SK-N-SH (cell line): ENCODE measurements around the gene PARN. TPM values are rescaled to one million over a fixed set of nuclear protein-coding genes. Genes with fewer than 3 reads are reported as not detected.

ENCODE experiments used
- CTCF ChIA-PET: fragments of 300-600, 350-600 bp; formaldehyde crosslinking; extraction: SDS; loops from one replicate; lab custom pipeline; 2021; lab: Yijun Ruan, JAX
- POLR2A ChIA-PET: fragments of 350-600 bp; sonication (Branson Sonifier 250); formaldehyde crosslinking; extraction: SDS; loops from one replicate; lab custom pipeline; 2020; ENCODE audit warnings: antibody characterized with exemption, inconsistent platforms; lab: Yijun Ruan, JAX
- DNase-seq: peaks from one replicate; pipeline ENCODE4 v3.0.0; 2012
- H2AFZ ChIP-seq: fragments of 200-600 bp; sonication (generic); 2 replicates; pipeline ENCODE4 v1.8.1; 2016; ENCODE audit warnings: antibody characterized with exemption, mild to moderate bottlenecking, low read depth
- H3F3A ChIP-seq: fragments of 200-600 bp; sonication (generic); replicated peaks from 2 replicates; pipeline ENCODE3; 2016; ENCODE audit warnings: antibody characterized with exemption, mild to moderate bottlenecking; ENCODE audit not compliant: insufficient read depth
- H3K27ac ChIP-seq, 2 experiments: fragments of 200-500 bp in 1 of 2; fragments of 200-600 bp in 1 of 2; sonication (Bioruptor generic) in 1 of 2; sonication (generic), shearing (Covaris generic) in 1 of 2; 2 replicates each; pipeline versions ENCODE4 v1.5.1 to v1.6.1; 2014 to 2016; ENCODE audit warnings: low read depth in 2 of 2, inconsistent platforms in 1 of 2, low read length in 1 of 2, mild to moderate bottlenecking in 1 of 2, mixed read lengths in 1 of 2
- H3K27me3 ChIP-seq: fragments of 200-600 bp; sonication (generic), shearing (Covaris generic); 2 replicates; pipeline ENCODE4 v1.6.1; 2016; ENCODE audit warnings: mixed run types; ENCODE audit not compliant: insufficient read depth
- H3K36me3 ChIP-seq, 2 experiments: fragments of 200-500 bp in 1 of 2; fragments of 200-600 bp in 1 of 2; sonication (Bioruptor generic) in 1 of 2; sonication (generic) in 1 of 2; replicated peaks in 1 of 2; 2 replicates each; pipeline versions ENCODE3 to v1.5.1; 2014 to 2016; ENCODE audit warnings: low read length in 1 of 2, mild to moderate bottlenecking in 1 of 2; ENCODE audit not compliant: insufficient read depth in 2 of 2, control insufficient read depth in 1 of 2
- H3K4me1 ChIP-seq, 2 experiments: fragments of 200-500 bp in 1 of 2; fragments of 200-600 bp in 1 of 2; sonication (Bioruptor generic) in 1 of 2; sonication (generic), shearing (Covaris generic) in 1 of 2; 2 replicates each; pipeline versions ENCODE4 v1.5.1 to v1.6.1; 2014 to 2016; ENCODE audit warnings: low read depth in 1 of 2, low read length in 1 of 2, mixed run types in 1 of 2; ENCODE audit not compliant: insufficient read depth in 2 of 2, control insufficient read depth in 1 of 2
- H3K4me2 ChIP-seq: fragments of 200-600 bp; sonication (generic), shearing (Covaris generic); 2 replicates; pipeline ENCODE4 v1.6.1; 2017; ENCODE audit warnings: mixed run types
- H3K4me3 ChIP-seq, 2 experiments: fragments of 200-500 bp in 1 of 2; fragments of 200-600 bp in 1 of 2; sonication (Bioruptor generic) in 1 of 2; sonication (generic), shearing (Covaris generic) in 1 of 2; 2 replicates each; pipeline versions ENCODE4 v1.5.1 to v1.8.1; 2014 to 2016; ENCODE audit warnings: low read depth in 2 of 2, inconsistent platforms in 1 of 2, low read length in 1 of 2, mild to moderate bottlenecking in 1 of 2, mixed read lengths in 1 of 2, moderate library complexity in 1 of 2
- H3K79me2 ChIP-seq: fragments of 200-600 bp; sonication (generic); 2 replicates; pipeline ENCODE4 v1.8.1; 2017; ENCODE audit warnings: mild to moderate bottlenecking; ENCODE audit not compliant: insufficient read depth
- H3K9ac ChIP-seq: fragments of 200-600 bp; sonication (generic); 2 replicates; pipeline ENCODE4 v1.6.1; 2017; ENCODE audit warnings: mixed run types
- H3K9me2 ChIP-seq: fragments of 200-600 bp; sonication (generic); 2 replicates; pipeline ENCODE4 v1.6.1; 2017; ENCODE audit warnings: mixed run types
- H3K9me3 ChIP-seq: fragments of 200-600 bp; sonication (generic); 2 replicates; pipeline ENCODE4 v1.6.1; 2017; ENCODE audit warnings: mixed run types, mild to moderate bottlenecking, moderate library complexity
- H4K20me1 ChIP-seq: fragments of 200-600 bp; sonication (generic); 2 replicates; pipeline ENCODE4 v1.6.1; 2017; ENCODE audit warnings: mild to moderate bottlenecking, mixed run types; ENCODE audit not compliant: insufficient read depth
- CHD2 ChIP-seq: fragments of 150-350 bp; IDR thresholded peaks from 2 replicates; pipeline ENCODE4 v1.6.1; 2018; ENCODE audit warnings: low read length; ENCODE audit not compliant: partially characterized antibody
- ELF1 ChIP-seq: IDR thresholded peaks from 2 replicates; pipeline ENCODE4 v1.4.0; 2012
- EP300 ChIP-seq, 2 experiments: IDR thresholded peaks; 2 replicates each; pipeline versions ENCODE4 v1.4.0 to v1.6.1; 2012; ENCODE audit warnings: borderline replicate concordance in 1 of 2, low read depth in 1 of 2, low read length in 1 of 2
- FOSL2 ChIP-seq: IDR thresholded peaks from 2 replicates; pipeline ENCODE4 v1.4.0; 2012; ENCODE audit warnings: low read depth, mild to moderate bottlenecking, moderate library complexity, borderline replicate concordance
- FOXM1 ChIP-seq: IDR thresholded peaks from 2 replicates; pipeline ENCODE4 v1.4.0; 2012; ENCODE audit warnings: low read depth, mild to moderate bottlenecking
- GABPA ChIP-seq: IDR thresholded peaks from 2 replicates; pipeline ENCODE4 v1.4.0; 2012; ENCODE audit warnings: low read depth, mild to moderate bottlenecking
- GATA2 ChIP-seq: sonication (generic); formaldehyde crosslinking; IDR thresholded peaks from 2 replicates; pipeline ENCODE4 v1.5.0; 2020; ENCODE audit warnings: mild to moderate bottlenecking, missing genetic modification reagents
- JUND ChIP-seq: IDR thresholded peaks from 2 replicates; pipeline ENCODE4 v1.4.0; 2012
- MEF2A ChIP-seq: IDR thresholded peaks from 2 replicates; pipeline ENCODE4 v1.4.0; 2012; ENCODE audit warnings: low read depth, borderline replicate concordance
- MXI1 ChIP-seq: IDR thresholded peaks from 2 replicates; pipeline ENCODE4 v1.6.1; 2012; ENCODE audit warnings: mild to moderate bottlenecking, low read depth, low read length, improper control_type of control experiment
- NRF1 ChIP-seq: IDR thresholded peaks from 2 replicates; pipeline ENCODE4 v1.6.1; 2012; ENCODE audit warnings: low read depth, mild to moderate bottlenecking, low read length
- RAD21 ChIP-seq: IDR thresholded peaks from 2 replicates; pipeline ENCODE4 v1.6.1; 2012; ENCODE audit warnings: mild to moderate bottlenecking, low read length
- RCOR1 ChIP-seq: fragments of 150-350 bp; IDR thresholded peaks from 2 replicates; pipeline ENCODE4 v1.6.1; 2017; ENCODE audit warnings: antibody characterized with exemption, low read length
- RFX5 ChIP-seq: IDR thresholded peaks from 2 replicates; pipeline ENCODE4 v1.6.1; 2012; ENCODE audit warnings: mild to moderate bottlenecking, improper control_type of control experiment, low read length
- RXRA ChIP-seq: IDR thresholded peaks from 2 replicates; pipeline ENCODE4 v1.4.0; 2012; ENCODE audit warnings: low read depth, mild to moderate bottlenecking, borderline replicate concordance
- SMC3 ChIP-seq: IDR thresholded peaks from 2 replicates; pipeline ENCODE4 v1.6.1; 2012; ENCODE audit warnings: low read depth, low read length, improper control_type of control experiment
- TAF1 ChIP-seq: IDR thresholded peaks from 2 replicates; pipeline ENCODE4 v1.6.1; 2012; ENCODE audit warnings: low read depth, mild to moderate bottlenecking, low read length, moderate library complexity, borderline replicate concordance
- TEAD4 ChIP-seq: IDR thresholded peaks from 2 replicates; pipeline ENCODE4 v1.4.0; 2012; ENCODE audit warnings: mild to moderate bottlenecking, borderline replicate concordance; ENCODE audit not compliant: insufficient read depth
- YY1 ChIP-seq: IDR thresholded peaks from 2 replicates; pipeline ENCODE4 v1.4.0; 2012; ENCODE audit warnings: low read depth, mild to moderate bottlenecking
- WGBS: methylation state at CpG from one replicate; pipeline ENCODE4 v1.1.6; 2017; ENCODE audit warnings: low lambda C conversion rate; 5-methylcytosine and 5-hydroxymethylcytosine counted together
- polyA plus RNA-seq, 3 experiments: library from polyadenylated mRNA; depleted of rRNA; stranded (reverse); fragments of >200 nt; gene quantifications; 2 replicates each; pipeline ENCODE4 v1.2.3, GENCODE V29; 2012
- TF ChIP-seq, protein P1 (sequence below): fragments of 150-350 bp; IDR thresholded peaks from 2 replicates; pipeline ENCODE4 v1.6.1; 2017; ENCODE audit warnings: antibody characterized with exemption, low read length, low read depth, borderline replicate concordance
- TF ChIP-seq, protein P2 (sequence below): fragments of 150-350 bp; IDR thresholded peaks from 2 replicates; pipeline ENCODE4 v1.6.1; 2016; ENCODE audit warnings: mild to moderate bottlenecking, low read depth, low read length
- TF ChIP-seq, protein P3 (sequence below): fragments of 200-600 bp; sonication (generic); IDR thresholded peaks from 2 replicates; pipeline ENCODE4 v1.6.1; 2017; ENCODE audit warnings: antibody characterized with exemption, mild to moderate bottlenecking, moderate library complexity
- TF ChIP-seq, protein P4 (sequence below): IDR thresholded peaks from 2 replicates; pipeline ENCODE4 v1.6.1; 2012; ENCODE audit warnings: mild to moderate bottlenecking, low read depth, low read length, moderate library complexity

Gene PARN
- polyA plus RNA-seq, 1 of the 3 experiments (the other 2 are of a cell fraction): 20.5 TPM

DNA sequence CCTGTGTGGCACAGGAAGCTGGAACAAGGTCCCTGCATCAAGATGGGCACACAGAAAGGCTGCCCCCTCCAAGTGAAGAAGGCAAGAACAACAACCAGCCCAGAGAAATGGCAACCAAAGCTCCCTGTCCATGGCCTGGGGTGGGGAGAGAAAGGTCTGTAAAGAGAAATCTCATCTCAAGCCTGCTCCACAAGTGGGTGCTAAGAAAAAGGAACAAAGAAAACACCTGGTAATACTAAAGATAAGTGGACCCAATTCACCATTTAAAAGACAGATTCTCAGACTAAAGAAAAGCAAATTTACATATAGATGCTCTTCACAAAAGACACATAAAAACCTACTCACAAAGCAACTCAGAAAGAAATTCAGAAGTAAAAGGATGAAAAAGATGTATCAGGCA, 107.4 kb downstream of the PARN start:
- POLR2A ChIA-PET: no interaction called here
- H4K20me1 ChIP-seq: no peaks in the 10 kb centered on the region
- H3K36me3 ChIP-seq: no peaks in the 10 kb centered on the region
- no peak for TF ChIP-seq JUND
- TF ChIP-seq, protein P1, sequence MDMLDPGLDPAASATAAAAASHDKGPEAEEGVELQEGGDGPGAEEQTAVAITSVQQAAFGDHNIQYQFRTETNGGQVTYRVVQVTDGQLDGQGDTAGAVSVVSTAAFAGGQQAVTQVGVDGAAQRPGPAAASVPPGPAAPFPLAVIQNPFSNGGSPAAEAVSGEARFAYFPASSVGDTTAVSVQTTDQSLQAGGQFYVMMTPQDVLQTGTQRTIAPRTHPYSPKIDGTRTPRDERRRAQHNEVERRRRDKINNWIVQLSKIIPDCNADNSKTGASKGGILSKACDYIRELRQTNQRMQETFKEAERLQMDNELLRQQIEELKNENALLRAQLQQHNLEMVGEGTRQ: no peak
- TF ChIP-seq RXRA: no peak
- TF ChIP-seq SMC3: no peak
- TF ChIP-seq RAD21: no peak
- no peak for TF ChIP-seq MEF2A
- TF ChIP-seq MXI1: no peak
- no peak for TF ChIP-seq ELF1
- no peak for TF ChIP-seq EP300 (IDR thresholded peaks at IDR 0.05; ENCODE audit: borderline replicate concordance in 1 of 2, low read depth in 1 of 2, low read length in 1 of 2)
- H3K4me3 ChIP-seq: no peak overlapping the region
- no peak overlapping the region for H3K4me2 ChIP-seq
- CTCF ChIA-PET: interaction anchor here (0.6 kb wide), 1 partner anchor 28 kb away, joined by 4 read pairs; no protein-coding TSS in a partner anchor
- no peak overlapping the region for H3K27ac ChIP-seq
- no peaks in the 10 kb centered on the region for H3K27me3 ChIP-seq
- H3K9me3 ChIP-seq: no peaks in the 10 kb centered on the region
- H3K4me1 ChIP-seq: no peaks in the 10 kb centered on the region
- DNase-seq: no peak
- H2AFZ ChIP-seq: no peak overlapping the region
- H3F3A ChIP-seq: no peaks in the 10 kb centered on the region
- no peaks in the 10 kb centered on the region for H3K9me2 ChIP-seq
- H3K9ac ChIP-seq: no peak overlapping the region
- no peaks in the 10 kb centered on the region; the same call in 1 of the 2 replicates for H3K79me2 ChIP-seq

DNA sequence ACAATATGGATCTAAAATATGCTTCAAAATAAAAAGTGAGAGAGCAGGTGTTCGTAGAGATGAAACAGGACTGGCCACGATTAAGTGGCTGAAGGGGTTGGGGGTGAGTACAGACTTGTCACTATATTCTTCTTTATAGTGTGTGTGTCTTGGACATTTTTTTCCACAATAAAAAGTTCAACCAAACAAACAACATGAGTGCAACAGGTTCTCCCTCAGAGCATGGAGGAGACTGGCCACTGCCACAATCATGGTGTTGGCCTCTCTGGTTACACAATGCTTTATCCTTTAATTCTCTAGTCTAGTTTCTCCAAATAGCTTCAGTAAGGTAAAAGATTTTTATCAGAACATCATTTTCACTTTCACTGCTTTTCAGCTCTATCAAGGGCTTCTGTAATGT, 109.3 kb downstream of the PARN start:
- WGBS: 100% methylated on average over 2 of the region's 2 CpGs
- POLR2A ChIA-PET: no interaction called here
- Histone ChIP-seq H2AFZ (no peak overlapping the region), H3K9ac (no peak overlapping the region), H3F3A (no peaks in the 10 kb centered on the region), H3K27me3 (no peaks in the 10 kb centered on the region), H4K20me1 (no peaks in the 10 kb centered on the region), H3K9me2 (no peaks in the 10 kb centered on the region), H3K27ac (no peak overlapping the region), H3K79me2 (no peaks in the 10 kb centered on the region; the same call in 1 of the 2 replicates), H3K4me1 (no peaks in the 10 kb centered on the region), H3K4me3 (no peak overlapping the region), H3K36me3 (no peaks in the 10 kb centered on the region), H3K4me2 (no peak overlapping the region), H3K9me3 (no peaks in the 10 kb centered on the region)
- CTCF ChIA-PET: interaction anchor here (1.1 kb wide), 1 partner anchor 10 kb away, joined by 3 read pairs; no protein-coding TSS in a partner anchor
- no peak for DNase-seq
- TF ChIP-seq GABPA (no peak), SMC3 (no peak), ELF1 (no peak), RAD21 (no peak), GATA2 (CRISPR knock-in tag) (no peak), RFX5 (no peak), RCOR1 (no peak), TEAD4 (no peak), NRF1 (no peak), TAF1 (no peak), JUND (no peak), FOXM1 (no peak), MEF2A (no peak), CHD2 (no peak), YY1 (no peak), FOSL2 (no peak)
- TF ChIP-seq, protein P2, sequence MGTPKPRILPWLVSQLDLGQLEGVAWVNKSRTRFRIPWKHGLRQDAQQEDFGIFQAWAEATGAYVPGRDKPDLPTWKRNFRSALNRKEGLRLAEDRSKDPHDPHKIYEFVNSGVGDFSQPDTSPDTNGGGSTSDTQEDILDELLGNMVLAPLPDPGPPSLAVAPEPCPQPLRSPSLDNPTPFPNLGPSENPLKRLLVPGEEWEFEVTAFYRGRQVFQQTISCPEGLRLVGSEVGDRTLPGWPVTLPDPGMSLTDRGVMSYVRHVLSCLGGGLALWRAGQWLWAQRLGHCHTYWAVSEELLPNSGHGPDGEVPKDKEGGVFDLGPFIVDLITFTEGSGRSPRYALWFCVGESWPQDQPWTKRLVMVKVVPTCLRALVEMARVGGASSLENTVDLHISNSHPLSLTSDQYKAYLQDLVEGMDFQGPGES: no peak
- TF ChIP-seq, protein P3, sequence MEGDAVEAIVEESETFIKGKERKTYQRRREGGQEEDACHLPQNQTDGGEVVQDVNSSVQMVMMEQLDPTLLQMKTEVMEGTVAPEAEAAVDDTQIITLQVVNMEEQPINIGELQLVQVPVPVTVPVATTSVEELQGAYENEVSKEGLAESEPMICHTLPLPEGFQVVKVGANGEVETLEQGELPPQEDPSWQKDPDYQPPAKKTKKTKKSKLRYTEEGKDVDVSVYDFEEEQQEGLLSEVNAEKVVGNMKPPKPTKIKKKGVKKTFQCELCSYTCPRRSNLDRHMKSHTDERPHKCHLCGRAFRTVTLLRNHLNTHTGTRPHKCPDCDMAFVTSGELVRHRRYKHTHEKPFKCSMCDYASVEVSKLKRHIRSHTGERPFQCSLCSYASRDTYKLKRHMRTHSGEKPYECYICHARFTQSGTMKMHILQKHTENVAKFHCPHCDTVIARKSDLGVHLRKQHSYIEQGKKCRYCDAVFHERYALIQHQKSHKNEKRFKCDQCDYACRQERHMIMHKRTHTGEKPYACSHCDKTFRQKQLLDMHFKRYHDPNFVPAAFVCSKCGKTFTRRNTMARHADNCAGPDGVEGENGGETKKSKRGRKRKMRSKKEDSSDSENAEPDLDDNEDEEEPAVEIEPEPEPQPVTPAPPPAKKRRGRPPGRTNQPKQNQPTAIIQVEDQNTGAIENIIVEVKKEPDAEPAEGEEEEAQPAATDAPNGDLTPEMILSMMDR: no peak
- TF ChIP-seq, protein P4, sequence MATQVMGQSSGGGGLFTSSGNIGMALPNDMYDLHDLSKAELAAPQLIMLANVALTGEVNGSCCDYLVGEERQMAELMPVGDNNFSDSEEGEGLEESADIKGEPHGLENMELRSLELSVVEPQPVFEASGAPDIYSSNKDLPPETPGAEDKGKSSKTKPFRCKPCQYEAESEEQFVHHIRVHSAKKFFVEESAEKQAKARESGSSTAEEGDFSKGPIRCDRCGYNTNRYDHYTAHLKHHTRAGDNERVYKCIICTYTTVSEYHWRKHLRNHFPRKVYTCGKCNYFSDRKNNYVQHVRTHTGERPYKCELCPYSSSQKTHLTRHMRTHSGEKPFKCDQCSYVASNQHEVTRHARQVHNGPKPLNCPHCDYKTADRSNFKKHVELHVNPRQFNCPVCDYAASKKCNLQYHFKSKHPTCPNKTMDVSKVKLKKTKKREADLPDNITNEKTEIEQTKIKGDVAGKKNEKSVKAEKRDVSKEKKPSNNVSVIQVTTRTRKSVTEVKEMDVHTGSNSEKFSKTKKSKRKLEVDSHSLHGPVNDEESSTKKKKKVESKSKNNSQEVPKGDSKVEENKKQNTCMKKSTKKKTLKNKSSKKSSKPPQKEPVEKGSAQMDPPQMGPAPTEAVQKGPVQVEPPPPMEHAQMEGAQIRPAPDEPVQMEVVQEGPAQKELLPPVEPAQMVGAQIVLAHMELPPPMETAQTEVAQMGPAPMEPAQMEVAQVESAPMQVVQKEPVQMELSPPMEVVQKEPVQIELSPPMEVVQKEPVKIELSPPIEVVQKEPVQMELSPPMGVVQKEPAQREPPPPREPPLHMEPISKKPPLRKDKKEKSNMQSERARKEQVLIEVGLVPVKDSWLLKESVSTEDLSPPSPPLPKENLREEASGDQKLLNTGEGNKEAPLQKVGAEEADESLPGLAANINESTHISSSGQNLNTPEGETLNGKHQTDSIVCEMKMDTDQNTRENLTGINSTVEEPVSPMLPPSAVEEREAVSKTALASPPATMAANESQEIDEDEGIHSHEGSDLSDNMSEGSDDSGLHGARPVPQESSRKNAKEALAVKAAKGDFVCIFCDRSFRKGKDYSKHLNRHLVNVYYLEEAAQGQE: no peak
